Measurements from ENCODE around the gene KIRREL3. TPM values are rescaled to one million over a fixed set of nuclear protein-coding genes. Genes with fewer than 3 reads are reported as not detected.

The KIRREL3 gene
- total and polyA plus RNA-seq, 9 donors = 0.25 to 5.3 (median 0.48) TPM

GRCh38 chr11:126782810-126783209 lies 217.8 kb downstream of the KIRREL3 start:
- Histone ChIP-seq H3K9me3 (no peaks in the 10 kb centered on the region), H3K36me3 (no peaks in the 10 kb centered on the region), H3K27me3 (no peaks in the 10 kb centered on the region), H3K4me3 (no peak overlapping the region), H3K27ac (no peak overlapping the region), H3K4me1 (ENCODE audit: insufficient read depth) (no peaks in the 10 kb centered on the region)
- intact Hi-C loops (cut with DNase I) = no loop called here
- whole genome bisulfite sequencing, 3 donors = 30 to 37% (median 35%) methylated on average over 2 of the region's 2 CpGs
- no peak for TF ChIP-seq POLR2A (IDR thresholded peaks at IDR 0.05)
- TF ChIP-seq EP300 (IDR thresholded peaks at IDR 0.05) = no peak
- no peak for TF ChIP-seq CTCF (IDR thresholded peaks at IDR 0.05)
- no peak for DNase-seq

GRCh38 chr11:126781942-126782341 lies 218.6 kb downstream of the KIRREL3 start:
- Histone ChIP-seq H3K27ac (no peak overlapping the region), H3K4me3 (no peak overlapping the region), H3K4me1 (ENCODE audit: insufficient read depth) (no peaks in the 10 kb centered on the region), H3K36me3 (no peaks in the 10 kb centered on the region), H3K27me3 (no peaks in the 10 kb centered on the region), H3K9me3 (no peaks in the 10 kb centered on the region)
- WGBS, 3 donors = 67 to 82% (median 67%) methylated on average over 5 of the region's 5 CpGs
- TF ChIP-seq EP300 (IDR thresholded peaks at IDR 0.05) (no peak), POLR2A (IDR thresholded peaks at IDR 0.05) (no peak), CTCF (IDR thresholded peaks at IDR 0.05) (no peak)
- DNase-seq = no peak
- intact Hi-C loops (cut with DNase I) = no loop called here

DNA sequence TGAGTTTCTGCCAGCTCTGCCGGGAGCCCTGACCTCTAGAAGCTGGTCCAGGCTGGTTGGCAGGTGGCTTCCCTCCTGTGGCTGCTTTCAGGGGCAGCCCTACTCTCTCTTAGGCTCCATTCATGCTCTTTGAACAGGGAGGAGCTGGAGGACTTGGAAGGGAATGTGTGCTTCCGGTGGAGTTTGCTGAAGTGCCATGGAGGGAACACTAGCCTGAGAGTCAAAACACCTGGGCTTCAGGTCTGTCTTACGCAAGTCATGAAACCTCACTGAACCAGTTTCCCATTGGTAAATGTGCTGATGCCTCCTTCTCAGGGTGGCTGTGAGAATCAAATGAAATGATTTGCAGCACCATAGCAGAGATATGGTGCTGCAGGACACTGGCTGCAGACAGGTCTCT lies 224.5 kb downstream of the KIRREL3 start:
- Histone ChIP-seq H3K9me3 (no peaks in the 10 kb centered on the region), H3K4me3 (no peak overlapping the region), H3K27me3 (no peaks in the 10 kb centered on the region), H3K4me1 (ENCODE audit: insufficient read depth) (no peaks in the 10 kb centered on the region), H3K36me3 (no peaks in the 10 kb centered on the region), H3K27ac (no peak overlapping the region)
- 53 to 70% (median 61%) methylated on average over 3 of the region's 3 CpGs for WGBS, 3 donors
- no peak for DNase-seq
- intact Hi-C loops (cut with DNase I) = no loop called here
- no peak for TF ChIP-seq EP300 (IDR thresholded peaks at IDR 0.05)
- TF ChIP-seq CTCF (IDR thresholded peaks at IDR 0.05) = no peak
- no peak for TF ChIP-seq POLR2A (IDR thresholded peaks at IDR 0.05)

GRCh38 chr11:126772267-126772666 lies 228.3 kb downstream of the KIRREL3 start:
- TF ChIP-seq POLR2A (IDR thresholded peaks at IDR 0.05) (no peak), EP300 (IDR thresholded peaks at IDR 0.05) (no peak), CTCF (IDR thresholded peaks at IDR 0.05) (no peak)
- intact Hi-C loops (cut with DNase I) = no loop called here
- DNase-seq = no peak
- Histone ChIP-seq H3K27ac (no peak overlapping the region), H3K4me1 (ENCODE audit: insufficient read depth) (no peaks in the 10 kb centered on the region), H3K9me3 (no peaks in the 10 kb centered on the region), H3K4me3 (no peak overlapping the region), H3K36me3 (no peaks in the 10 kb centered on the region), H3K27me3 (no peaks in the 10 kb centered on the region)
- WGBS, 3 donors = 85 to 88% (median 86%) methylated on average over 8 of the region's 8 CpGs

GRCh38 chr11:126768702-126769101 lies 231.9 kb downstream of the KIRREL3 start:
- H3K4me3 ChIP-seq = no peak overlapping the region
- intact Hi-C loops (cut with DNase I) = no loop called here
- TF ChIP-seq CTCF (IDR thresholded peaks at IDR 0.05) (no peak), EP300 (IDR thresholded peaks at IDR 0.05) (no peak), POLR2A (IDR thresholded peaks at IDR 0.05) (no peak)
- no peaks in the 10 kb centered on the region for H3K4me1 ChIP-seq (ENCODE audit: insufficient read depth)
- WGBS, 3 donors = 38 to 51% (median 48%) methylated on average over 10 of the region's 10 CpGs
- no peak overlapping the region for H3K27ac ChIP-seq
- DNase-seq = no peak
- H3K27me3 ChIP-seq = no peaks in the 10 kb centered on the region
- no peaks in the 10 kb centered on the region for H3K36me3 ChIP-seq
- H3K9me3 ChIP-seq = no peaks in the 10 kb centered on the region

All from ovary (tissue), 9 donors.